ENCODE data around the gene CDKN3. TPM values are rescaled to one million over a fixed set of nuclear protein-coding genes. Genes with fewer than 3 reads are reported as not detected.

The CDKN3 gene
- polyA plus RNA-seq (2011; rRNA removed) (28.7 and 55.1 TPM in 2 replicates), polyA minus RNA-seq (2011; rRNA and poly(A)+ RNA removed) (3.9 and 4.9 TPM in 2 replicates)

GRCh38 chr14:54396493-54397335 lies at the start of gene CDKN3:
Gene CDKN3 (plus strand): TSS chr14:54397007. CDS start chr14:54397069, 62 bp downstream.
- no peaks in the 10 kb centered on the region for H3K36me3 ChIP-seq (ENCODE audit: control insufficient read depth, insufficient read depth, low read length)
- H3K27me3 ChIP-seq (ENCODE audit: control insufficient read depth, insufficient read depth, low read length): no peaks in the 10 kb centered on the region
- ChIA-PET POLR2A (interaction anchor here (0.6 to 1.1 kb wide), 2 partner anchors 11 to 24 kb away, joined by 3 read pairs; no protein-coding TSS in a partner anchor), CTCF (interaction anchor here (0.7 to 1.7 kb wide), 5 partner anchors 13 to 214 kb away, joined by 3 to 6 read pairs (median 4); no protein-coding TSS in a partner anchor)
- H3K4me3 ChIP-seq (ENCODE audit: low read depth, low read length): peak within 1 kb of the TSS; percentile 65
- peak; percentile 64 for TF ChIP-seq CTCF (IDR thresholded peaks at IDR 0.05; ENCODE audit: insufficient read depth, low read depth, low read length)
- DNase-seq (ENCODE audit: low read depth): peak; percentile 94

GRCh38 chr14:54347044-54347443 lies 49.8 kb upstream of the CDKN3 start:
- H3K27me3 ChIP-seq (ENCODE audit: control insufficient read depth, insufficient read depth, low read length): no peaks in the 10 kb centered on the region
- H3K4me3 ChIP-seq (ENCODE audit: low read depth, low read length): no peak overlapping the region
- ChIA-PET POLR2A (no interaction called here), CTCF (interaction anchor here (0.8 to 3.3 kb wide), 17 partner anchors 10 to 1057 kb away, joined by 3 to 40 read pairs (median 6); no protein-coding TSS in a partner anchor)
- TF ChIP-seq CTCF (IDR thresholded peaks at IDR 0.05; ENCODE audit: insufficient read depth, low read depth, low read length): no peak
- no peaks in the 10 kb centered on the region for H3K36me3 ChIP-seq (ENCODE audit: control insufficient read depth, insufficient read depth, low read length)
- no peak for DNase-seq (ENCODE audit: low read depth)

GRCh38 chr14:54348001-54348611 lies 48.7 kb upstream of the CDKN3 start:
- CTCF ChIA-PET: interaction anchor here (0.6 to 3.3 kb wide), 46 partner anchors 8 to 1069 kb away, joined by 3 to 40 read pairs (median 4); no protein-coding TSS in a partner anchor
- POLR2A ChIA-PET: no interaction called here
- DNase-seq (ENCODE audit: low read depth): no peak
- Histone ChIP-seq H3K4me3 (ENCODE audit: low read depth, low read length) (no peak overlapping the region), H3K36me3 (ENCODE audit: control insufficient read depth, insufficient read depth, low read length) (no peaks in the 10 kb centered on the region), H3K27me3 (ENCODE audit: control insufficient read depth, insufficient read depth, low read length) (no peaks in the 10 kb centered on the region)
- TF ChIP-seq CTCF (IDR thresholded peaks at IDR 0.05; ENCODE audit: insufficient read depth, low read depth, low read length): peak; percentile 68

- DNase-seq (ENCODE audit: low read depth): no peak
- H3K4me3 ChIP-seq (ENCODE audit: low read depth, low read length): no peak overlapping the region
- ChIA-PET POLR2A (no interaction called here), CTCF (interaction anchor here (0.7 to 3.3 kb wide), 17 partner anchors 11 to 1064 kb away, joined by 3 to 40 read pairs (median 6); no protein-coding TSS in a partner anchor)
- no peak for TF ChIP-seq CTCF (IDR thresholded peaks at IDR 0.05; ENCODE audit: insufficient read depth, low read depth, low read length)
- H3K36me3 ChIP-seq (ENCODE audit: control insufficient read depth, insufficient read depth, low read length): no peaks in the 10 kb centered on the region
- no peaks in the 10 kb centered on the region for H3K27me3 ChIP-seq (ENCODE audit: control insufficient read depth, insufficient read depth, low read length)
Measured at GRCh38 chr14:54348923-54349620, 47.7 kb upstream of the CDKN3 start.
